Progenitor cell of endocrine pancreas (in vitro differentiated cells): ENCODE results near the gene CCDC92B. TPM values are rescaled to one million over a fixed set of nuclear protein-coding genes. Genes with fewer than 3 reads are reported as not detected.
"Not testable (repeated sequence)": the region's sequence is repeated elsewhere in the genome, so short reads cannot be mapped to it uniquely, and the experiment has no call there.

Experiments used
- DNase-seq: peaks from one replicate; pipeline ENCODE4 v3.0.0; 2021; ENCODE audit warnings: low spot score; ENCODE audit not compliant: unreplicated experiment
- H3K27ac Mint-ChIP-seq: 2 replicates; pipeline ENCODE4 v1.8.0; 2021; ENCODE audit warnings: mild to moderate bottlenecking, moderate library complexity, mixed read lengths
- H3K27me3 Mint-ChIP-seq: 2 replicates; pipeline ENCODE4 v1.8.0; 2021; ENCODE audit warnings: mixed read lengths
- H3K36me3 Mint-ChIP-seq: 2 replicates; pipeline ENCODE4 v1.8.0; 2022; ENCODE audit warnings: mixed read lengths; ENCODE audit not compliant: insufficient read depth
- H3K4me1 Mint-ChIP-seq: 2 replicates; pipeline ENCODE4 v1.8.0; 2021; ENCODE audit warnings: low read depth, mixed read lengths
- H3K4me3 Mint-ChIP-seq: 2 replicates; pipeline ENCODE4 v1.8.0; 2021; ENCODE audit warnings: low read depth, mild to moderate bottlenecking, moderate library complexity, mixed read lengths
- H3K9me3 Mint-ChIP-seq: 2 replicates; pipeline ENCODE4 v1.8.0; 2021; ENCODE audit warnings: low read depth, mixed read lengths
- total RNA-seq: library from RNA; stranded (reverse); gene quantifications from 2 replicates; pipeline ENCODE4 v1.2.1, GENCODE V29; 2021
- TF ChIP-seq, protein P1 (sequence below): fragments of 200-600 bp; sonication (generic); IDR thresholded peaks from one replicate; pipeline ENCODE4 v1.5.0; 2021; ENCODE audit warnings: antibody characterized with exemption, mild to moderate bottlenecking; ENCODE audit not compliant: unreplicated experiment

The CCDC92B gene
- total RNA-seq, 1 donor from 2014 or later: 1.3 TPM

DNA sequence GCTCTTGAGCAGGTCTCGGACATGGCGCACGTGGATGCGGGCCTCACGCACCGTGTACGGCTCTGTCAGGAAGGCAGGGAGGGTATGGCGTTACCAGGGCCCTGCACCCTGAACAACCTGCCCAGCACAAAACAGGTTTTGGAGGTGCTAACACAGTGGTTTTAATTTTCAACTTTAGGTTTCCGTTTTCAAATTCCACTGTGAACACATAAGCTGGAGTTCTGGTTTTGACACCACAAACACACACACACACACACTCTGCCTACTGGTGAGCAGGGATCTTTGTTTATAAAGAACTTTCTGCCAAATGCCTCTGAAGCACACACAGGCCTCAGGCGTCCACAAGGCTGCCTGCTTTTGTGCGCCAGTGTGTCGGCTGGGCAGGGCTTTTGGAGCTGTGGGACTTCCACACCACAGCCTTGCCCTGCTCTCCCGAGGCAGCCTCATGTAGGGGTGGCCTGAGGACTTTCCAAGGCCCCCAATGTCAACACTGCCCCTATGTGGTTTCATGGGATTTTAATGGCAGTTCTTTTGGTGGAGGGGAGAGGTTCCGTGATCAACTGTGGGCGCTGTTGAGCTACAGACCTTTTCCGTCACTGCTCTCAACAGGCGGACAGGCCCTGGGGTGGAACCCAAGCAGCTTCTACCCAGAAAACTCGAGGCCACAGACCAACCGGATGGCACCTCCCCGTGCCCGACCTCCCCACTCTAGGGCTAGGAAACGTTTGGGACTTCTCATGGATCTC lies 47.3 kb downstream of the CCDC92B start:
- H3K4me3 Mint-ChIP-seq: no peak overlapping the region
- peaks cover 3% of the 10 kb centered on the region for H3K4me1 Mint-ChIP-seq
- H3K27me3 Mint-ChIP-seq: no peaks in the 10 kb centered on the region
- H3K27ac Mint-ChIP-seq: no peak overlapping the region
- TF ChIP-seq, protein P1, sequence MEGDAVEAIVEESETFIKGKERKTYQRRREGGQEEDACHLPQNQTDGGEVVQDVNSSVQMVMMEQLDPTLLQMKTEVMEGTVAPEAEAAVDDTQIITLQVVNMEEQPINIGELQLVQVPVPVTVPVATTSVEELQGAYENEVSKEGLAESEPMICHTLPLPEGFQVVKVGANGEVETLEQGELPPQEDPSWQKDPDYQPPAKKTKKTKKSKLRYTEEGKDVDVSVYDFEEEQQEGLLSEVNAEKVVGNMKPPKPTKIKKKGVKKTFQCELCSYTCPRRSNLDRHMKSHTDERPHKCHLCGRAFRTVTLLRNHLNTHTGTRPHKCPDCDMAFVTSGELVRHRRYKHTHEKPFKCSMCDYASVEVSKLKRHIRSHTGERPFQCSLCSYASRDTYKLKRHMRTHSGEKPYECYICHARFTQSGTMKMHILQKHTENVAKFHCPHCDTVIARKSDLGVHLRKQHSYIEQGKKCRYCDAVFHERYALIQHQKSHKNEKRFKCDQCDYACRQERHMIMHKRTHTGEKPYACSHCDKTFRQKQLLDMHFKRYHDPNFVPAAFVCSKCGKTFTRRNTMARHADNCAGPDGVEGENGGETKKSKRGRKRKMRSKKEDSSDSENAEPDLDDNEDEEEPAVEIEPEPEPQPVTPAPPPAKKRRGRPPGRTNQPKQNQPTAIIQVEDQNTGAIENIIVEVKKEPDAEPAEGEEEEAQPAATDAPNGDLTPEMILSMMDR: no peak
- no peaks in the 10 kb centered on the region for H3K9me3 Mint-ChIP-seq
- peaks cover 3% of the 10 kb centered on the region for H3K36me3 Mint-ChIP-seq
- no peak for DNase-seq

DNA sequence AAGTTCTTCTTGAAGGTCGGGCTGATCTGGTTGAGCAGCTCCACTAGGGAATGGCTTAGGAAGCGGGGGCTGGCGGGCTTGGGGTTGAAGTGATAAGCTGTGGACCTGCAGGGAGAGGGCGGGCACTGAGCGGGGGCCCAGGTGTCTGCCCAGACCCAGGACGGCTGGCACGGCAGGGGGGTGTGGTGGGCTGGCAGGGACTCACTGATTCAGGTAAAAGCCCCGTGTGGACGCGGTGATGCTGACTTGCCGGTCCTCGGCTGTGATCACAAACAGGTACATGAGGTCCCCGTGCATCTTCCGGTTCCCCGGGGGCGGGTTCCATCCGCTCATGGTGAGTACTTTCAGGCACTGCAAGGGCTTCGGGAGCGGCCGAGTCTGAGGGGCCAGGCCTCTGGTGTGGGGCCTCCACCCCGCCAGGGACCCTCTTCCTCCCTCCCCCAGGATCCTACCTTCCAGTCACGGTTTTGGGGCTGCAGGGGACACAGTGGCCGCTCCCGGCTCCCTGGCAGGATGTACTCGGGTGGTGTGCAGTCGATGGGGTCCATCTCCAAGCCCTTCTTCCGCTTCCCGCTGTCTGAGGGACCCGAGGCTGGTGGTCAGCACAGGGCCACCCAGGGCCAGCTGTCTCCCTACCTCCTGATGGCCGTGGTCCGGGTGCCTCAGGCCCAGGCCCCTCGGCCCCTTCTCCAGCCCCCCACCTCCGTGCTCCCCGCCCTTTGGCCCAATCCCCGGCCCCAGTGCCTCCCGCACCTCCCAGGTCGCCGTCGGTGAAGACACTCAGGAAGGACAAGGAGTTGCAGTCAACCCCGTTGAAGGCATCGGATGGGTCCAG lies 48.1 kb downstream of the CCDC92B start:
- TF ChIP-seq, protein P1: no peak
- Mint-ChIP-seq H3K4me1 (peaks cover 3% of the 10 kb centered on the region), H3K36me3 (peaks cover 3% of the 10 kb centered on the region), H3K27ac (no peak overlapping the region), H3K4me3 (no peak overlapping the region), H3K9me3 (no peaks in the 10 kb centered on the region), H3K27me3 (no peaks in the 10 kb centered on the region)
- DNase-seq: no peak

DNA sequence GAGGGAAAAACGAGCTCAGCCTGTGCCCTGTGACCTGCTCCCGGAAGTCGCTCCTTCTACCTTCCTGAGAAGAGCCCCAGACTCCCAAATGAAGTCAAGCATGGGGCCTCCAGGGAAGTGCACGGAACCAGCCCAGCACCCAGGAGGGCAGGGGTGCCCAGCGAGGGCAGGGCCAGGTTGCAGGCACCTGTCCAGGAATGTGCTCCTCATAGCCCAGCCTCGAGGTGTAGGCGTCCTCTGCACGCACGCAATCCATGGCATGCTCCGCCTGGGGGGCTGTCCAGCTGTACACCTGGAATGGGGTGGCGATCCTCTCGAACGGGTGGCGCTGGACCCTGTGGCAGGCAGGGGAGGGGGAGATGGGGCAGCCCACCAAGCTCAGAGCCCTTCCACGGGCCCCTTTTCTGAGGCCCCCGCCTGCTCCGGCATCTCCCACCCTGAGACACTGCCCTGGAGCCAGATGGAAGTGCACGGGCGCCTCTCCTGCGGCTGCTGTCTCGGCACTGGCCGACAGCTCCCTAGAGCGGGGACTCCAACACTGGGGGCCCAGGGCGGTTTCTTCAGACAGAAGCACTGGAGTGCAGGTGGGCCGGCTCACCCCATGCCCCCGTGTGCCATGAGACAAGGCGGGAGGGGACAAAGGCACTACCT lies 48.8 kb downstream of the CCDC92B start:
- peaks cover 3% of the 10 kb centered on the region for H3K36me3 Mint-ChIP-seq
- TF ChIP-seq, protein P1: no peak
- DNase-seq: no peak
- H3K27me3 Mint-ChIP-seq: no peaks in the 10 kb centered on the region
- no peak overlapping the region for H3K4me3 Mint-ChIP-seq
- no peaks in the 10 kb centered on the region for H3K9me3 Mint-ChIP-seq
- H3K27ac Mint-ChIP-seq: no peak overlapping the region
- H3K4me1 Mint-ChIP-seq: peaks cover 3% of the 10 kb centered on the region

DNA sequence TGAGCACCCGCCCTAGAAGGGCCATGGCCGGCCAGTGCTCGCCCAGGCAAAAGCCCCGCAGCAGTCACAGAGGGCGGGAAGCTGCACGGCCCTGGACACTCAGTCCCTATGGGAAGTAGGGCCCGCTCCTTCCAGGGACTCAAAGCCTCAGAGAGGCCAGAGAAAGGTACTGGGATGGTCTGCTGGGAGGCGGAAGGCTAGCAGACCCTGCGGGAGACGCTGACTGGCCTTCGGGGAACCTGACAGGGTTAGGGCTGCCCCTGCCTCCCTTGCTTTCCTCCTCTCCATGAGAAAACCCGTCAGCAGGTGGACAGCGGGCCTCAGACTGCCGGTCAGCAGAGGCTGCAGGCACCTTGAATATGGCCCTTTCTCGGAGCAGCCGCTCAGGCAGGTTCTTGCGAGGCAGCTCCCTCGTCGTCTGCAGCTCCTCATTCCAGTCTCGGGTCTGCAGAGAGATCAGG lies 49.4 kb downstream of the CCDC92B start:
- DNase-seq: no peak
- Mint-ChIP-seq H3K4me3 (no peak overlapping the region), H3K36me3 (peaks cover 3% of the 10 kb centered on the region), H3K9me3 (no peaks in the 10 kb centered on the region), H3K4me1 (no peaks in the 10 kb centered on the region), H3K27ac (no peak overlapping the region), H3K27me3 (no peaks in the 10 kb centered on the region)
- TF ChIP-seq, protein P1: no peak

DNA sequence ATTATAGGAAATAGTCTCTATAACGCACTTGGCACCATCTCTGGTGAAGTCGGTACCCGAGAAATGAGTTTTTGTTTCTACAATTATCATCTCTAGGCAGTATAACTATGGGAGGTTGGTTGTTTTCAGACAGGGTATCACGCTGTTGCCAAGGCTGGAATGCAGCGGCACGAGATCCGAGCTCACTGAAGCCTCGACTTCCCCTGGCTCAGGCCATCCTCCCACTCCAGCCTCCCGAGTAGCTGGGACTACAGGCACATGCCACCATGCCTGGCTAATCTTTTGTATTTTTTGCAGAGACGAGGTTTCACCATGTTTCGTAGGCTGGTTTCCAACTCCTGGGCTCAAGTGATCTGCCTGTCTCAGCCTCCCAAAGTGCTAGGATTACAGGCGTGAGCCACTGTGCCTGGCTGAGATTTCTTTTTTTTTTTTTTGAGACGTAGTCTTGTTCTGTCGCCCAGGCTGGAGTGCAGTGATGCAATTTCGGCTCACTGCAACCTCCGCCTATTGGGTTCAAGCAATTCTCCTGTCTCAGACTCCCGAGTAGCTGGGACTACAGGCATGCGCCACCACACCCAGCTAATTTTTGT lies 50.1 kb downstream of the CCDC92B start:
- not testable (repeated sequence) for DNase-seq, H3K9me3 Mint-ChIP-seq, H3K4me1 Mint-ChIP-seq, H3K27me3 Mint-ChIP-seq, H3K27ac Mint-ChIP-seq, H3K36me3 Mint-ChIP-seq, H3K4me3 Mint-ChIP-seq
